HG03432 (cell line): ENCODE measurements around the gene GNAS-AS1.

Source experiments
- ATAC-seq: cut with Tn5 transposase; IDR thresholded peaks from one replicate; pipeline ENCODE4 v1.9.1; 2021; ENCODE audit warnings: mild to moderate bottlenecking, moderate library complexity; ENCODE audit not compliant: unreplicated experiment

Gene GNAS-AS1

GRCh38 chr20:58811334-58811733 lies 39.4 kb downstream of the GNAS-AS1 start:
- ATAC-seq, result no peak

DNA sequence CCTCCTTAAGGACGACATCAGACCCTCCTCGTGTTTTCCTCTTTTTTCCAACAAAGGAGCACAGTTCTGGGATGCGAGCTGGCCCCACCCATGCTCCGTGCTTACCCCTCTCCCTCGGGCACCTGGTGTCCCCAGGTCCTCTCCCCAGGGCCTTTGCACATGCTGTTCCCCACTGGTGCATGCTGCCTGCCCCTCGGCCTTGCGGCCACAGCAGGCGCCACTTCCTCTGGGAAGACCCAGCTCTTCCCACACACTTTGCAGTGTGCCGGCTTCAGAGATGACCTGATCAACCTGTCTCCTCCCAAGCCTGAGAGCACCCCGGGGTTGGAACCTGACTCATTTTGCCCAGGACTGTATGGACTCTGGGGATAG lies 39.8 kb downstream of the GNAS-AS1 start:
- ATAC-seq, result no peak

GRCh38 chr20:58810116-58810878 lies 40.4 kb downstream of the GNAS-AS1 start:
- ATAC-seq, result no peak

DNA sequence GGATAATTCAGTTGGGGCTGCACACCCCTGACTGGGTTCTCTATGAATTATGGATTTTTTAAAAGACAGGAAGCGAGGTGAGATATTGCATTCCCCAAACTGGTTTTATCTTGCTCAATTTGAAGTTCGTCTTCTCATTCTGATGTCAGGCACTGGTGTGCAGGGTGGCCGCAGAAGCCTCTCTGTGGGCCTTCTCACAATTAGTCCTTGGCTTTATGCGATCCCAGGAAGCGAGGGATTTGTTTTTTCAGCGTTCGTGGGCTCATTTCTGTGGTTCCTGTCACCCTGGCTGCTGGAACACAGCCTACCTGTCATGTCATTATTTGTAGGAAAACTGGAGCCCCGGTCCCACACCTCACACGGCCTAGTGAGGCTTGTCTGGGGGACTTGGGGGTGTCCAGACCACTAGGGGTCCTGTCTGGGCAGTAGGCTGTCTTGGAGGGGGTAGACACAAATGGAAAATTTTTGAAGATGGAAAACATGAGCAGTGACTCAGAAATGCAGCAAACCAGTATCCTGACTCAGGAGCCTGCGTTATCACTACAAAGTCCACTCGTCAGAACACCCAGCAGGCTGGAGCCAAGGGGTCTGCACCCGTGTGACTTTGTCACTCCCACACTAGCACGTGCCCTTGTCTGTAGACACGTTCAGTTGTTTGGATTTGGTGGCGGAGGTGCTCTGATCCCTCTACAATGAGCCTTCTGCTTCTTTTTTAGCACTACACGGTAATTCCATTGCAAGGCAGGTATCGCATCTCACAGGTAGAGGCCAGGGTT lies 42.2 kb downstream of the GNAS-AS1 start:
- ATAC-seq, result no peak

GRCh38 chr20:58807801-58808200 lies 42.9 kb downstream of the GNAS-AS1 start:
- no peak for ATAC-seq

DNA sequence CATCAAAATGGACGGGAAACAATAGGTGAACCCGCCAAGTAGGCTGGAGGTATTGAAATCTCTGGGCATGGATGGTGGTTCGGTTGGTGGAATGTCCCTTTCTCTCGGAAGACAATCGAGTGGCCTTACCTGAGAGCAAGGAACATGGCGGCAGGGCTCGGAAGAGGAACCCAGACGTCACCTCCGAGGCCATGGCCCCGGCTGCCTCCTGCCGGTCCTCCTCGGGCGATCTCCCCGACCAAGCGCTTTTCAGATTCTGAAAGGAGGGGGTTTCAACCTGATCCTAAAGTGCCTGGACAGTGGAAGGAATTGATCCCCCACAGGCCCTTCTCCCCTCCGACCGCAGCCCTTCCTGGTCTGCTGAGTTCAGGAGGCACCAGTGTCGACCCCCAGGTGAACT lies 47.2 kb downstream of the GNAS-AS1 start:
- no peak for ATAC-seq

- no peak for ATAC-seq
These were observed 48.6 kb downstream of the GNAS-AS1 start for GRCh38 chr20:58802061-58802460.

DNA sequence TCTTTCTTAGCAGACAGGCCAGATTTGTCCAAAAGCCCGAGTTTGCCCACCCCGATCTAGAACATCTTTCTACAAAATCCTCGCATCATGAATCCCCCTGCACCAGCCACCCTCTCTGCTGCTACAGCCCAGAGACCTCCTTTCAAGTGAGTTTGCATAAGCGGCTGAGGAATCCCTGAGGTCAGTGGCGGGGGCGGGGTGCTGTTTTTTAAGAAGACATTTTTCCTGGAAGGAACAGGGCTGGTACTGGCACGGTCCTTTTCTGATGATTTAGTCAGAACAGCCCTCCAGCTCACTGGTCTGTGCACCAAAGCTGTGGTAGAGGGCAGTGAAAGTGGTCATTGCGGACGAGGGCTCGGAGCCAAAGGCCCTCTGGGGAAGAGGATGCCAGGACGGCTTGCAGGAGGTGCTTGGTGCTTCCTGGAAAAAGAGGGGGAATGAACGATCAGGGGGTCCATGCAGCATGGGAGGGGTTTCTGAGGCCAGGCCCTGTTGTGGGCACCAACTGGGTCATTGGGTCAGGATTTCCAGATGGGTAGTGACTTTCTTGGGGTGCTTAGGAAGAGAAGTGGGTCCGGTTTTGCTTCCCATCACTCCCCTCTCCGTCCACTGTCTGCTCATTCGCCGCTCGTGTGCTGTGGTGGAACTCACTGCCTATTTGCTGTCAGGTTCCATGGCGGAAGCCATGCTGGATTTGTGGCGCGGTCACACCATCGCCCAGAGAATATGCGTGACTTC lies 50.4 kb downstream of the GNAS-AS1 start:
- no peak for ATAC-seq

DNA sequence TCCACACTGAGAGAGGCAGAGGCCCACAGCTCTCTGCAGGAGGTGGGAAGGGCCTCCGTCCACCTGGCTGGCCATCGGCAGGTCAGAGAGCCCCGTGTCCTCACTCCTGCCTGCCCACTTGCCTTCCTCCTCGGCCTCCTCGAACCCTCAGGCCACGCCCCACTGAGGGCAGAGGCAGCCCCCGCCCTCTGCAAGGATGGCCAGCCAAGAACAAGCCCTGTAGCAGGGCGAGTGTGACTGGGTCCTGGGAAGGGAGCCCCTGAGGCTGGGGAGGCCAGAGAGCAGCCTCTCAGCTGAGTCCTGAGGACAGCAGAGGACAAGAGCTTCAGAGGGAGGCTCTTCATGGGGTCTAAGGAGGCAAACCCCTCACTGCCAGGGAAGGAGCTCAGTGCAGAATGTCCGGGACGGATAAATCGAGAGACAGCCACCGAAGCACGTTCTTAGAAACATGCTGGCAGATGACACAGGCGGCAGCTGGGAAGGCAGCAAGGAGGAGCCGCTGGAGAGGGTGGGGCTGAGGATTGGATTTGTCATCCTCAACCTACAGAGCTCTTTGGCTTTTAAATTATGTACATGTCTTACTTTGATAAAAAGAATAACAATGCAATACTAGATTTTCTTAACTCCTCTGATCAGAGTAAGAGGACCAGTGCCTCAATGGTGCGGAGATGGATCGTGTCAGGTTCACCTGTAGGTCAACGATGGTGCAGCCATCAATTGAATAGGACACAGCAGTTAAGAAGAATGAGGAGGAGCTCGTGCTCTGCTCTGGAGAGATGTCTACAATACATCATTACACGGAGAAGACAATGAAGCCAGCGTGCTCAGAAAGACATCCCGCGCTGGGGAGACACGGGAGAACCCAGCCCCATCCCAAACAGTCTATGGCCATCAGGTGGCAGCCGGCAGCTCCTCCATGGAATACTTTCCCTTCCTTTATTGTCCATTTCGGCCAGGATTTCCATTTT lies 53.0 kb downstream of the GNAS-AS1 start:
- ATAC-seq, result no peak

- ATAC-seq, result no peak
These were observed 54.8 kb downstream of the GNAS-AS1 start for GRCh38 chr20:58795923-58796245.

DNA sequence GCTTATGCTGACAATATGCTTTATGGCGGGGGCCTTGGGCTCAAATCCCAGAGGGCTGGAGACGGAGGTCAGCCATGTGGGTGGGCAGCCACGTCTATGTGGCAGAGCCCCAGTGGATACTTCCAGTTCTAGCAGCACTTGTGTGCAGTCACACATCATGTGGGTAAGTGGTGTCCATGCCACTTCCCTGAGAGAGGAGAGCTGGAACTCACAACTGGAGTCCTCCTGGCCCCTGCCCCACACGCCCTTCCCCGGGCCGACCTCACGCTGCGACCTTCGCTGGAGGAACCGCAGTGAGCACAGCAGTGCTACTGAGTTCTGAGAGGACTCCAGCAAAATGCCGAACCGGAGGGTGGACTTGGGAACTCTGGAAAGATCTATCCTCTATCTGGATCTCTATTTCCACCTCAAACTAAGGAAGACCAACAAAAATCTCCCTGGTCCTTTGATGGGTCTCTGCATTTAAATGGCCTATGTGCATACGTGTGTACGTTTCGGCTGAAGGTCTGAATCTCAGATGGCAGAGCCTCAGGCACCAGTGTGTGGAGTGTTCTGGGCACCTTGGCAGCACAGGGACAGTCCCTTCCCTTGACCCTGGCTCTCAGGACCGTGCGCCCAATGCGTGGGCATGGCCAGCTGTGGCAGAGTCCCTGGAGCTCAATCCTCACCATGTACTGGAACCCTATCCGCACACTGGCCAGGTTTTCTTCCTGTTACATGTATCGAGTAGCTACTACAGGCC lies 55.4 kb downstream of the GNAS-AS1 start:
- ATAC-seq, result no peak

- ATAC-seq, result no peak
These were observed 56.1 kb downstream of the GNAS-AS1 start for GRCh38 chr20:58794510-58795180.

GRCh38 chr20:58793512-58794420 lies 56.9 kb downstream of the GNAS-AS1 start:
- ATAC-seq, result no peak

GRCh38 chr20:58792426-58792825 lies 58.3 kb downstream of the GNAS-AS1 start:
- ATAC-seq, result no peak

- no peak for ATAC-seq
These were observed 59.4 kb downstream of the GNAS-AS1 start for GRCh38 chr20:58791286-58791685.

- no peak for ATAC-seq
These were observed 60.2 kb downstream of the GNAS-AS1 start for GRCh38 chr20:58790454-58790853.

DNA sequence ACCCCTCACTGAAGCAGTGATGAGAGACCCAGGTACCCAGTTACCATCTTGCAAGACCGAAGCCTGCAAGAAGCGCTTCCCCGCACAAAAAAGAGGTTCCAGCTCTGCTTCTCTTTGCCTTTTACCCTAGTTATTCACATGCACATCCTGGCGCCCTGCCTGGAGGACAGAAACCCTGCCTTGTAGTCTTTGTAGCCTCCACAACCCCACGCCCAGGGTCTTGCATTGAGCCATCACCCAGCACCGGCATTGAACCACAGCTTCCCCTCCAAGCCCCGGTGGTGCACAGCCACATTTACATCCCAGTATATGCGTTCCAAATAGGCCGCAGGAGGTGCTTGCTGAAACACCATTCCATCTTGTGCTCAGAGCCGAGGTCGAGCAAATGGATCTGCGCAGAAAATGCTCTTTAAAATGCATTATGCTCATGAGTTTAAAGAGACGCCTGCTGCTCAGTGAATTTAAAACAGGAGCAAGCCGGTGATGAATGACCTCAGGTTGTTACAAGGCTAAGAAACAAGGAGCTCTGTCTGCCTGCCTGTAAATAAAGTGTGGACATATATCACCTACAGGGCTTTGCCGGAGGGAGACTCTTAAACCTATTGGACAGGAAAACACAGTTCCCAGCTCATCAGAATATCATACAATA lies 61.7 kb downstream of the GNAS-AS1 start:
- ATAC-seq, result no peak
